HepG2 (cell line): ENCODE data around the gene CCDC69. TPM values are rescaled to one million over a fixed set of nuclear protein-coding genes. Genes with fewer than 3 reads are reported as not detected.

ENCODE experiments used
- ATAC-seq: fragments of 200-7000 bp; cut with Tn5 transposase; 3 replicates; pipeline ENCODE4 v1.9.1; 2020; ENCODE audit warnings: mild to moderate bottlenecking, moderate library complexity
- BruUV-seq: library from RNA; stranded (reverse); fragments of 400-500 nt; replicated peaks from 2 replicates; lab custom pipeline; 2021; lab: Mats Ljungman, UMichigan
- CTCF ChIA-PET: fragments of 300-600 bp; formaldehyde crosslinking; extraction: SDS; loops from one replicate; lab custom pipeline; 2021; ENCODE audit warnings: low total read pairs, inconsistent platforms, low intra/inter-chr PET ratio; lab: Yijun Ruan, JAX
- POLR2A ChIA-PET: fragments of 350-600 bp; sonication (Branson Sonifier 250); formaldehyde crosslinking; loops from one replicate; lab custom pipeline; 2020; ENCODE audit warnings: antibody characterized with exemption, inconsistent platforms; lab: Yijun Ruan, JAX
- DNase-seq: peaks from one replicate; pipeline ENCODE4 v3.0.0-alpha.2; 2015; ENCODE audit warnings: low spot score
- FAIRE-seq: peaks from 3 replicates; lab custom pipeline; 2011; peaks lifted over from hg19 to GRCh38; lab: Jason Lieb, UNC
- H2AFZ ChIP-seq: one replicate; pipeline ENCODE4 v1.6.1; 2011; ENCODE audit warnings: low read length, inconsistent platforms
- H3K27ac ChIP-seq: fragments of 300-600 bp; 3 replicates; pipeline ENCODE4 v1.8.0; 2011; ENCODE audit warnings: mixed run types, mild to moderate bottlenecking, mixed read lengths, low read length, inconsistent platforms; ENCODE audit not compliant: insufficient read depth; ENCODE audit errors: extremely low read length
- H3K27me3 ChIP-seq, 2 experiments: fragments of 200-600 bp in 1 of 2; 2 replicates in 1 of 2; 3 replicates in 1 of 2; pipeline versions ENCODE4 v1.6.0 to v1.8.0; 2011; ENCODE audit warnings: low read length in 2 of 2, mild to moderate bottlenecking in 2 of 2, moderate library complexity in 2 of 2, inconsistent platforms in 1 of 2; ENCODE audit not compliant: insufficient read depth in 2 of 2, control insufficient read depth in 1 of 2
- H3K36me3 ChIP-seq, 2 experiments: fragments of 200-600 bp in 1 of 2; replicated peaks in 1 of 2; 2 replicates in 1 of 2; 3 replicates in 1 of 2; pipeline versions ENCODE4 v1.5.1 to v1.8.0; 2011; ENCODE audit warnings: low read length in 2 of 2, inconsistent platforms in 1 of 2; ENCODE audit not compliant: insufficient read depth in 2 of 2, control insufficient read depth in 1 of 2
- H3K4me1 ChIP-seq: 2 replicates; pipeline ENCODE4 v1.5.1; 2012; ENCODE audit warnings: low read length, inconsistent platforms; ENCODE audit not compliant: insufficient read depth
- H3K4me2 ChIP-seq: 2 replicates; pipeline ENCODE4 v1.6.0; 2011; ENCODE audit warnings: low read depth, low read length, inconsistent platforms
- H3K4me3 ChIP-seq, 3 experiments: fragments of 200-600 bp in 1 of 3; sonication (generic), shearing (Covaris generic) in 1 of 3; replicated peaks in 1 of 3; 2 replicates each; pipeline ENCODE4 v1.5.1; 2011 to 2016; ENCODE audit warnings: low read length in 3 of 3, inconsistent platforms in 2 of 3, low read depth in 2 of 3, mild to moderate bottlenecking in 2 of 3, control low read depth in 1 of 3, mixed read lengths in 1 of 3; ENCODE audit not compliant: insufficient read depth in 1 of 3
- H3K79me2 ChIP-seq: one replicate; pipeline ENCODE4 v1.6.1; 2011; ENCODE audit warnings: low read length, inconsistent platforms; ENCODE audit not compliant: insufficient read depth
- H3K9ac ChIP-seq: 2 replicates; pipeline ENCODE4 v1.6.0; 2011; ENCODE audit warnings: mild to moderate bottlenecking, low read depth, low read length, inconsistent platforms; ENCODE audit not compliant: insufficient read depth
- H3K9me3 ChIP-seq: 2 replicates; pipeline ENCODE4 v1.5.1; 2012; ENCODE audit warnings: mild to moderate bottlenecking, low read length
- H4K20me1 ChIP-seq: 2 replicates; pipeline ENCODE4 v1.6.0; 2011; ENCODE audit warnings: inconsistent platforms, mild to moderate bottlenecking, low read length, moderate library complexity; ENCODE audit not compliant: insufficient read depth
- CHD4 ChIP-seq: fragments of 200-600 bp; sonication (generic); IDR thresholded peaks from 2 replicates; pipeline ENCODE4 v1.7.0; 2017; ENCODE audit warnings: mild to moderate bottlenecking, low read length, borderline replicate concordance
- FLYWCH1 ChIP-seq: sonication (generic); formaldehyde crosslinking; IDR thresholded peaks from 2 replicates; pipeline ENCODE4 v1.8.1; 2023; ENCODE audit warnings: mild to moderate bottlenecking, missing genetic modification reagents
- GATA4 ChIP-seq: sonication (generic); IDR thresholded peaks from 2 replicates; pipeline ENCODE4 v1.6.1; 2016; ENCODE audit warnings: antibody characterized with exemption, low read depth, borderline replicate concordance
- IKZF1 ChIP-seq: fragments of 450-650 bp; IDR thresholded peaks from 2 replicates; pipeline ENCODE4 v1.7.1; 2016
- IRF2 ChIP-seq: IDR thresholded peaks from 2 replicates; pipeline ENCODE4 v1.6.1; 2018; ENCODE audit warnings: missing genetic modification reagents, missing compliant biosample characterization
- KDM1A ChIP-seq: IDR thresholded peaks from 2 replicates; pipeline ENCODE4 v1.6.1; 2016; ENCODE audit warnings: missing compliant biosample characterization
- NFE2L2 ChIP-seq: fragments of 150-350 bp; IDR thresholded peaks from 2 replicates; pipeline ENCODE4 v1.6.1; 2014; ENCODE audit warnings: low read length
- SMAD9 ChIP-seq: sonication (generic); formaldehyde crosslinking; IDR thresholded peaks from 2 replicates; pipeline ENCODE4 v1.5.1; 2020; ENCODE audit warnings: mild to moderate bottlenecking, missing genetic modification reagents
- SMARCC2 ChIP-seq: fragments of 450-650 bp; IDR thresholded peaks from 2 replicates; pipeline ENCODE4 v1.6.1; 2017; ENCODE audit warnings: antibody characterized with exemption, mild to moderate bottlenecking
- ZNF10 ChIP-seq: sonication (generic); formaldehyde crosslinking; IDR thresholded peaks from 2 replicates; pipeline ENCODE4 v1.4.0; 2020; ENCODE audit warnings: mild to moderate bottlenecking, low read depth, missing genetic modification reagents, borderline replicate concordance
- ZNF20 ChIP-seq: sonication (generic); formaldehyde crosslinking; IDR thresholded peaks from 2 replicates; pipeline ENCODE4 v1.4.0; 2020; ENCODE audit warnings: mild to moderate bottlenecking, moderate library complexity, missing genetic modification reagents
- ZNF746 ChIP-seq: sonication (generic); formaldehyde crosslinking; IDR thresholded peaks from 2 replicates; pipeline ENCODE4 v1.8.0; 2022; ENCODE audit warnings: mild to moderate bottlenecking, missing genetic modification reagents
- ZNF75D ChIP-seq: sonication (generic); formaldehyde crosslinking; IDR thresholded peaks from 2 replicates; pipeline ENCODE4 v1.8.1; 2023; ENCODE audit warnings: missing genetic modification reagents, mild to moderate bottlenecking, borderline replicate concordance
- WGBS: methylation state at CpG from one replicate; pipeline ENCODE4 v1.1.6; 2017; ENCODE audit warnings: low lambda C conversion rate; 5-methylcytosine and 5-hydroxymethylcytosine counted together
- in situ Hi-C: cut with HindIII; loops from 2 replicates; pipeline ENCODE4 v1.10.0; 2017; ENCODE audit warnings: low pct_unique_long_range_greater_than_20kb; ENCODE audit not compliant: extremely low pct_ligation_motif_present
- intact Hi-C: fragments of 100-400 bp; cut with micrococcal nuclease; formaldehyde crosslinking; loops from one replicate; pipeline ENCODE4 v1.10.0; 2022; ENCODE audit not compliant: unreplicated experiment
- polyA plus RNA-seq, 8 experiments: library from polyadenylated mRNA; depleted of rRNA in 3 of 8; stranded (reverse) in 7 of 8; unstranded in 1 of 8; fragments of >200 nt; fragmentation: Illumina TruSeq in 4 of 8; extraction: Trizol in 4 of 8; gene quantifications; 2 replicates each; pipeline versions ENCODE4 v1.2.1 to v1.2.3, GENCODE V29; 2011 to 2016; ENCODE audit warnings: low read depth in 4 of 8, missing spikeins in 1 of 8, mixed read lengths in 1 of 8; ENCODE audit not compliant: insufficient read depth in 1 of 8
- total RNA-seq, 5 experiments: library from RNA; depleted of rRNA; stranded (reverse); fragments of >200 nt; fragmentation: Illumina TruSeq; extraction: Trizol; gene quantifications; 2 replicates each; pipeline ENCODE4 v1.2.3, GENCODE V29; 2016; ENCODE audit warnings: low read depth in 1 of 5
- TF ChIP-seq, protein P1 (sequence below): sonication (generic); formaldehyde crosslinking; IDR thresholded peaks from 2 replicates; pipeline ENCODE4 v1.5.0; 2020; ENCODE audit warnings: mild to moderate bottlenecking, missing genetic modification reagents
- TF ChIP-seq, protein P2 (sequence below): IDR thresholded peaks from 2 replicates; pipeline ENCODE4 v1.6.1; 2016; ENCODE audit warnings: low read depth, missing genetic modification reagents, missing compliant biosample characterization
- TF ChIP-seq, protein P3 (sequence below): sonication (generic); formaldehyde crosslinking; IDR thresholded peaks from 2 replicates; pipeline ENCODE4 v1.9.0; 2022; ENCODE audit warnings: missing genetic modification reagents, mild to moderate bottlenecking, borderline replicate concordance

CCDC69 gene
- total and polyA plus RNA-seq, 2 of the 13 experiments (the other 11 are each of a cell fraction or from before 2014, with no cell fraction given), result 12.2 to 45.2 TPM

DNA sequence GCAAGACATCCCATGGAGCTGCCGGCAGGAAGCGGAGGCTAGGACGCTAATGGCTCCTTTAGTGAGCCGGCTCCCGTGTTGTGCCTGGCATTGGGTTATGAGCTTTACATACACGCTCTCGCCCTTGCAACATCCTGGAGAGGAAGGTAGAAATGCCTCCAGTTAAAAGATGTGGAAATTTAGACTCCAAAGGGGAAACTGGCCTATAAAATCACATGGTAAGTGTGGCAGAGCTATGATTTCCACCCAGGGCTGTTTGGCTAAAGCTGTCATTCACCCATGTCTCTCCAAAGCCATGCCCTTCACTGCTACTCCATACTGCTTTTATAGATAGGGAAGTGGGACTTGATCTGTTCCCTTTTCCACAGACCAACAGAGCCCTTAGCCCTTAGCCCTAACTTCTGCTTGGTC is 34.3 kb upstream of the CCDC69 start (continued):
- no peak for TF ChIP-seq IKZF1

DNA sequence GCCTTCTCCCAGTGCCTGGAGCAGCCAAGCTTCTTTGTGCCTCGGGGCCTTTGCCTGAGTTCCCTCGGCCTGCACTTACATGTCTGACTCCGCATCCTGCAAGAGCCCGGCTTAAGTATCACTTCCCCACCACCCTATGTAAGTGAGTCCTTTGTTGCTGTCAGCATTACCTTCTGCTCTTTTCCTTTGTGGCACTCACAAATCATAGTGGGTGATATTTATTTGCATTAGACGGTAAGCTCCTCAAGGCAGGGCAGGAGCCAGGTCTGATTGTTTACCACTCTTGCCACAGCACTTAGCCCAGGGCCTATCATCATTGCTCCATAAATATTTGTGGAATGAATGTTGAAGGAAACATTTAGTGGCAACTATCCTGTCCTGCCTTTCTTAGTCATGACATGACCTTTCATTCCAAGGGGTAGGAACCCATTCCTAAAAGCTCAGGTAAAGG is 33.9 kb upstream of the CCDC69 start:
- no peak overlapping the region for H2AFZ ChIP-seq
- FAIRE-seq (no peak), ATAC-seq (no peak), DNase-seq (no peak)
- no peaks in the 10 kb centered on the region; a peak in 1 of 5 replicates for H3K27me3 ChIP-seq
- peaks cover 23% of the 10 kb centered on the region for H3K4me1 ChIP-seq
- no peak overlapping the region for H3K4me2 ChIP-seq
- ChIA-PET CTCF (no interaction called here), POLR2A (no interaction called here)
- peaks cover 19% of the 10 kb centered on the region for H3K79me2 ChIP-seq
- BruUV-seq, result no TSS peak
- H3K27ac ChIP-seq, result no peak overlapping the region
- intact Hi-C loops, result no loop called here
- H4K20me1 ChIP-seq, result no peaks in the 10 kb centered on the region
- H3K9ac ChIP-seq, result no peak overlapping the region
- H3K4me3 ChIP-seq, result no peak overlapping the region
- 98% methylated on average over 5 of the region's 5 CpGs for WGBS
- in situ Hi-C loops, result no loop called here
- H3K36me3 ChIP-seq, result peaks cover 0 to 3% of the 10 kb centered on the region in 2 experiments; a peak in 2 of 5 replicates
- H3K9me3 ChIP-seq, result no peaks in the 10 kb centered on the region
- TF ChIP-seq ZNF746 (CRISPR knock-in tag), result no peak
- no peak for TF ChIP-seq ZNF10 (CRISPR knock-in tag)
- TF ChIP-seq KDM1A (CRISPR knock-in tag), result no peak
- TF ChIP-seq, protein P1, sequence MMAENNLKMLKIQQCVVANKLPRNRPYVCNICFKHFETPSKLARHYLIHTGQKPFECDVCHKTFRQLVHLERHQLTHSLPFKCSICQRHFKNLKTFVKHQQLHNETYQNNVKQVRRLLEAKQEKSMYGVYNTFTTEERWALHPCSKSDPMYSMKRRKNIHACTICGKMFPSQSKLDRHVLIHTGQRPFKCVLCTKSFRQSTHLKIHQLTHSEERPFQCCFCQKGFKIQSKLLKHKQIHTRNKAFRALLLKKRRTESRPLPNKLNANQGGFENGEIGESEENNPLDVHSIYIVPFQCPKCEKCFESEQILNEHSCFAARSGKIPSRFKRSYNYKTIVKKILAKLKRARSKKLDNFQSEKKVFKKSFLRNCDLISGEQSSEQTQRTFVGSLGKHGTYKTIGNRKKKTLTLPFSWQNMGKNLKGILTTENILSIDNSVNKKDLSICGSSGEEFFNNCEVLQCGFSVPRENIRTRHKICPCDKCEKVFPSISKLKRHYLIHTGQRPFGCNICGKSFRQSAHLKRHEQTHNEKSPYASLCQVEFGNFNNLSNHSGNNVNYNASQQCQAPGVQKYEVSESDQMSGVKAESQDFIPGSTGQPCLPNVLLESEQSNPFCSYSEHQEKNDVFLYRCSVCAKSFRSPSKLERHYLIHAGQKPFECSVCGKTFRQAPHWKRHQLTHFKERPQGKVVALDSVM (CRISPR knock-in tag), result no peak
- no peak for TF ChIP-seq NFE2L2
- no peak for TF ChIP-seq ZNF75D (CRISPR knock-in tag)
- no peak for TF ChIP-seq FLYWCH1 (CRISPR knock-in tag)
- TF ChIP-seq, protein P2, sequence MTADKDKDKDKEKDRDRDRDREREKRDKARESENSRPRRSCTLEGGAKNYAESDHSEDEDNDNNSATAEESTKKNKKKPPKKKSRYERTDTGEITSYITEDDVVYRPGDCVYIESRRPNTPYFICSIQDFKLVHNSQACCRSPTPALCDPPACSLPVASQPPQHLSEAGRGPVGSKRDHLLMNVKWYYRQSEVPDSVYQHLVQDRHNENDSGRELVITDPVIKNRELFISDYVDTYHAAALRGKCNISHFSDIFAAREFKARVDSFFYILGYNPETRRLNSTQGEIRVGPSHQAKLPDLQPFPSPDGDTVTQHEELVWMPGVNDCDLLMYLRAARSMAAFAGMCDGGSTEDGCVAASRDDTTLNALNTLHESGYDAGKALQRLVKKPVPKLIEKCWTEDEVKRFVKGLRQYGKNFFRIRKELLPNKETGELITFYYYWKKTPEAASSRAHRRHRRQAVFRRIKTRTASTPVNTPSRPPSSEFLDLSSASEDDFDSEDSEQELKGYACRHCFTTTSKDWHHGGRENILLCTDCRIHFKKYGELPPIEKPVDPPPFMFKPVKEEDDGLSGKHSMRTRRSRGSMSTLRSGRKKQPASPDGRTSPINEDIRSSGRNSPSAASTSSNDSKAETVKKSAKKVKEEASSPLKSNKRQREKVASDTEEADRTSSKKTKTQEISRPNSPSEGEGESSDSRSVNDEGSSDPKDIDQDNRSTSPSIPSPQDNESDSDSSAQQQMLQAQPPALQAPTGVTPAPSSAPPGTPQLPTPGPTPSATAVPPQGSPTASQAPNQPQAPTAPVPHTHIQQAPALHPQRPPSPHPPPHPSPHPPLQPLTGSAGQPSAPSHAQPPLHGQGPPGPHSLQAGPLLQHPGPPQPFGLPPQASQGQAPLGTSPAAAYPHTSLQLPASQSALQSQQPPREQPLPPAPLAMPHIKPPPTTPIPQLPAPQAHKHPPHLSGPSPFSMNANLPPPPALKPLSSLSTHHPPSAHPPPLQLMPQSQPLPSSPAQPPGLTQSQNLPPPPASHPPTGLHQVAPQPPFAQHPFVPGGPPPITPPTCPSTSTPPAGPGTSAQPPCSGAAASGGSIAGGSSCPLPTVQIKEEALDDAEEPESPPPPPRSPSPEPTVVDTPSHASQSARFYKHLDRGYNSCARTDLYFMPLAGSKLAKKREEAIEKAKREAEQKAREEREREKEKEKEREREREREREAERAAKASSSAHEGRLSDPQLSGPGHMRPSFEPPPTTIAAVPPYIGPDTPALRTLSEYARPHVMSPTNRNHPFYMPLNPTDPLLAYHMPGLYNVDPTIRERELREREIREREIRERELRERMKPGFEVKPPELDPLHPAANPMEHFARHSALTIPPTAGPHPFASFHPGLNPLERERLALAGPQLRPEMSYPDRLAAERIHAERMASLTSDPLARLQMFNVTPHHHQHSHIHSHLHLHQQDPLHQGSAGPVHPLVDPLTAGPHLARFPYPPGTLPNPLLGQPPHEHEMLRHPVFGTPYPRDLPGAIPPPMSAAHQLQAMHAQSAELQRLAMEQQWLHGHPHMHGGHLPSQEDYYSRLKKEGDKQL, result no peak
- TF ChIP-seq CHD4, result no peak
- no peak for TF ChIP-seq IRF2
- TF ChIP-seq, protein P3, sequence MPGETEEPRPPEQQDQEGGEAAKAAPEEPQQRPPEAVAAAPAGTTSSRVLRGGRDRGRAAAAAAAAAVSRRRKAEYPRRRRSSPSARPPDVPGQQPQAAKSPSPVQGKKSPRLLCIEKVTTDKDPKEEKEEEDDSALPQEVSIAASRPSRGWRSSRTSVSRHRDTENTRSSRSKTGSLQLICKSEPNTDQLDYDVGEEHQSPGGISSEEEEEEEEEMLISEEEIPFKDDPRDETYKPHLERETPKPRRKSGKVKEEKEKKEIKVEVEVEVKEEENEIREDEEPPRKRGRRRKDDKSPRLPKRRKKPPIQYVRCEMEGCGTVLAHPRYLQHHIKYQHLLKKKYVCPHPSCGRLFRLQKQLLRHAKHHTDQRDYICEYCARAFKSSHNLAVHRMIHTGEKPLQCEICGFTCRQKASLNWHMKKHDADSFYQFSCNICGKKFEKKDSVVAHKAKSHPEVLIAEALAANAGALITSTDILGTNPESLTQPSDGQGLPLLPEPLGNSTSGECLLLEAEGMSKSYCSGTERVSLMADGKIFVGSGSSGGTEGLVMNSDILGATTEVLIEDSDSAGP, result no peak
- no peak for TF ChIP-seq GATA4
- TF ChIP-seq ZNF20, result no peak
- TF ChIP-seq SMAD9, result no peak
- TF ChIP-seq SMARCC2, result no peak
